HEK293T (cell line): ENCODE measurements around the gene RRN3.
"Not testable (repeated sequence)": the region's sequence is repeated elsewhere in the genome, so short reads cannot be mapped to it uniquely, and the experiment has no call there.

Experiments used
- ARNT ChIP-seq: fragments of 450-650 bp; IDR thresholded peaks from 2 replicates; pipeline ENCODE4 v1.6.1; 2017; ENCODE audit warnings: mild to moderate bottlenecking
- BHLHE40 ChIP-seq: fragments of 450-650 bp; IDR thresholded peaks from 2 replicates; pipeline ENCODE4 v1.6.1; 2016; ENCODE audit warnings: mild to moderate bottlenecking, moderate library complexity, borderline replicate concordance
- FOXA1 ChIP-seq: fragments of 450-650 bp; IDR thresholded peaks from 2 replicates; pipeline ENCODE4 v1.6.1; 2016; ENCODE audit warnings: mild to moderate bottlenecking
- FOXK2 ChIP-seq: fragments of 450-650 bp; IDR thresholded peaks from 2 replicates; pipeline ENCODE4 v1.6.1; 2016; ENCODE audit warnings: mild to moderate bottlenecking
- FOXM1 ChIP-seq: fragments of 450-650 bp; IDR thresholded peaks from 2 replicates; pipeline ENCODE4 v1.6.1; 2017; ENCODE audit warnings: mild to moderate bottlenecking, borderline replicate concordance
- HDGF ChIP-seq: fragments of 450-650 bp; IDR thresholded peaks from 2 replicates; pipeline ENCODE4 v1.6.1; 2017; ENCODE audit warnings: antibody characterized with exemption, borderline replicate concordance
- NFRKB ChIP-seq: fragments of 450-650 bp; IDR thresholded peaks from 2 replicates; pipeline ENCODE4 v1.6.1; 2016; ENCODE audit warnings: mild to moderate bottlenecking, moderate library complexity
- TARDBP ChIP-seq: fragments of 450-650 bp; IDR thresholded peaks from 2 replicates; pipeline ENCODE4 v1.6.1; 2016

DNA sequence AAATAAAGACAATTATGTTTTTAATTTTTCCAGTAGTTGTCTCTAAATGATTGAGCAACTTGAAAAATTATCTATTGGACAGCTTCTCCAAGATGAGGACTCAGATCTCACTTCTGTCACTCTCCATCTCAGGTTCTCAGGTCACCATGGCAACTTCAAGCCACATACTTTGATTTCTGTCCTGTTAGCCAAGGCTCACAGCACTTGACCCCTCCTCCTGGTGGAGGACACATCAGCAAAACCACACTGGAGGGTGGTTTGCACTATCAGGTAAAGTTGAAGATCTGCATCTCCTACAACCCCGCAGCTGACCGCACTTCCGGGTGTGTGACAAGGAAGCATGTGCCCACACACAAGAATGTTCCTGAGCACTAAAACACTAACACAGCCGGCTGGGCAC, 28.1 kb downstream of the RRN3 start:
- TF ChIP-seq BHLHE40, NFRKB, HDGF, TARDBP, FOXA1, FOXK2, ARNT, FOXM1: not testable (repeated sequence)
